Retinal pigment epithelial cell (primary cell): Measurements from ENCODE around the gene EDAR.

ENCODE experiments used
- DNase-seq: peaks from one replicate; pipeline ENCODE4 v3.0.0-alpha.2; 2010; ENCODE audit warnings: low read depth
- H3K4me3 ChIP-seq: 2 replicates; pipeline ENCODE4 v1.5.1; 2011; ENCODE audit warnings: mild to moderate bottlenecking, low read length, control low read depth, moderate library complexity
- TF ChIP-seq, protein P1 (sequence below): conservative IDR thresholded peaks from 2 replicates; pipeline ENCODE4 v1.5.1; 2011; ENCODE audit warnings: low read depth, low read length, control low read depth, inconsistent platforms

Gene EDAR

GRCh38 chr2:109028738-109029489 lies 39.9 kb upstream of the EDAR start:
- H3K4me3 ChIP-seq: no peak overlapping the region
- TF ChIP-seq, protein P1, sequence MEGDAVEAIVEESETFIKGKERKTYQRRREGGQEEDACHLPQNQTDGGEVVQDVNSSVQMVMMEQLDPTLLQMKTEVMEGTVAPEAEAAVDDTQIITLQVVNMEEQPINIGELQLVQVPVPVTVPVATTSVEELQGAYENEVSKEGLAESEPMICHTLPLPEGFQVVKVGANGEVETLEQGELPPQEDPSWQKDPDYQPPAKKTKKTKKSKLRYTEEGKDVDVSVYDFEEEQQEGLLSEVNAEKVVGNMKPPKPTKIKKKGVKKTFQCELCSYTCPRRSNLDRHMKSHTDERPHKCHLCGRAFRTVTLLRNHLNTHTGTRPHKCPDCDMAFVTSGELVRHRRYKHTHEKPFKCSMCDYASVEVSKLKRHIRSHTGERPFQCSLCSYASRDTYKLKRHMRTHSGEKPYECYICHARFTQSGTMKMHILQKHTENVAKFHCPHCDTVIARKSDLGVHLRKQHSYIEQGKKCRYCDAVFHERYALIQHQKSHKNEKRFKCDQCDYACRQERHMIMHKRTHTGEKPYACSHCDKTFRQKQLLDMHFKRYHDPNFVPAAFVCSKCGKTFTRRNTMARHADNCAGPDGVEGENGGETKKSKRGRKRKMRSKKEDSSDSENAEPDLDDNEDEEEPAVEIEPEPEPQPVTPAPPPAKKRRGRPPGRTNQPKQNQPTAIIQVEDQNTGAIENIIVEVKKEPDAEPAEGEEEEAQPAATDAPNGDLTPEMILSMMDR: no peak
- DNase-seq: no peak

DNA sequence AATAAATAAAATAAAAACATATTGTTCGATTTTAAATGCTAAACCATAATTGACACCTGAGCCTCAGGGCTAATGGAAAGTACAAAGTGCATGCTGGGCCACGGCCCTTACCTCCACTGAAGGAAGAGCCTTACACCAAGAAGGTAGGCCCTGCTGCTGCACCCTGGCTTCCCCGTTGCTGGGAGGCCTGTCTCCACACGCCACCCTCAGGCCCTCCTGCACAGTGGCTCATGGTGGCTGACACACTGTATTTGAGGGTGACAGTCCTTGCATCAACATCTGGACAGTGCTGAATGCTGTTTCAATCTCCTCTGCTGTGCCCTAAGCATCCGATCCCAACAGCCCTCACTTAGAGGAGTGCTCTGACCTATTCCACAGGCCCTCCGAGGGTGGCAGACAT lies 39.3 kb upstream of the EDAR start:
- DNase-seq: no peak
- TF ChIP-seq, protein P1: no peak
- no peak overlapping the region for H3K4me3 ChIP-seq

- TF ChIP-seq, protein P1: no peak
- DNase-seq: no peak
- H3K4me3 ChIP-seq: no peak overlapping the region
Measured at GRCh38 chr2:109027702-109028101, 38.7 kb upstream of the EDAR start.

- TF ChIP-seq, protein P1: no peak
- no peak for DNase-seq
- H3K4me3 ChIP-seq: no peak overlapping the region
Measured at GRCh38 chr2:109024477-109024876, 35.5 kb upstream of the EDAR start.

GRCh38 chr2:109021895-109022300 lies 32.9 kb upstream of the EDAR start:
- TF ChIP-seq, protein P1: no peak
- no peak for DNase-seq
- H3K4me3 ChIP-seq: no peak overlapping the region

- peak; percentile 36 for DNase-seq
- TF ChIP-seq, protein P1: no peak
- no peak overlapping the region for H3K4me3 ChIP-seq
Measured at GRCh38 chr2:109020217-109020637, 31.2 kb upstream of the EDAR start.

- H3K4me3 ChIP-seq: no peak overlapping the region
- DNase-seq: no peak
- TF ChIP-seq, protein P1: no peak
Measured at GRCh38 chr2:109018452-109018851, 29.4 kb upstream of the EDAR start.
